ENCODE data around the gene MT1M.

- no peak for TF ChIP-seq CTCF (conservative IDR thresholded peaks at IDR 0.05; ENCODE audit: low read depth, low read length)
- TF ChIP-seq EZH2 (IDR thresholded peaks at IDR 0.05; ENCODE audit: borderline replicate concordance, low read depth, low read length, poor library complexity, severe bottlenecking): no peak
These were observed 25.9 kb downstream of the MT1M start for GRCh38 chr16:56658327-56658875.
